H1 (cell line): ENCODE measurements around the gene SLC25A42. TPM values are rescaled to one million over a fixed set of nuclear protein-coding genes. Genes with fewer than 3 reads are reported as not detected.

Experiments used
- CTCF ChIA-PET: fragments of 300-600 bp; sonication (Branson Sonifier 250); formaldehyde crosslinking; loops from one replicate; lab custom pipeline; 2021; ENCODE audit not compliant: partially characterized antibody; lab: Charles Lee
- POLR2A ChIA-PET: fragments of 300-600 bp; sonication (Branson Sonifier 250); formaldehyde crosslinking; loops from one replicate; lab custom pipeline; 2021; ENCODE audit warnings: inconsistent platforms; ENCODE audit not compliant: partially characterized antibody; lab: Charles Lee
- DNase-seq, 2 experiments: peaks; one replicate each; pipeline versions ENCODE4 v3.0.0 to v3.0.0-alpha.2; 2010 to 2022; ENCODE audit warnings: low spot score in 2 of 2, low read depth in 1 of 2, mixed read lengths in 1 of 2
- FAIRE-seq: peaks from 2 replicates; lab custom pipeline; 2011; peaks lifted over from hg19 to GRCh38; lab: Jason Lieb, UNC
- H2AFZ ChIP-seq: 2 replicates; pipeline ENCODE4 v1.8.1; 2012; ENCODE audit warnings: low read length, inconsistent platforms
- H2AK5ac ChIP-seq: 2 replicates; pipeline ENCODE4 v1.6.1; 2013; ENCODE audit warnings: low read depth, low read length
- H2BK120ac ChIP-seq: replicated peaks from 2 replicates; pipeline ENCODE3; 2013; ENCODE audit warnings: low read depth, low read length, inconsistent platforms
- H2BK12ac ChIP-seq: 2 replicates; pipeline ENCODE4 v1.6.1; 2013; ENCODE audit warnings: low read depth, low read length
- H2BK15ac ChIP-seq: 2 replicates; pipeline ENCODE4 v1.6.1; 2013; ENCODE audit warnings: low read length
- H2BK20ac ChIP-seq: 2 replicates; pipeline ENCODE4 v1.6.1; 2013; ENCODE audit warnings: low read length
- H2BK5ac ChIP-seq: 2 replicates; pipeline ENCODE4 v1.6.1; 2013; ENCODE audit warnings: low read depth, low read length
- H3K14ac ChIP-seq: 2 replicates; pipeline ENCODE4 v1.6.1; 2013; ENCODE audit warnings: inconsistent platforms; ENCODE audit not compliant: insufficient read length
- H3K18ac ChIP-seq: 2 replicates; pipeline ENCODE4 v1.6.1; 2013; ENCODE audit warnings: low read length; ENCODE audit errors: extremely low read depth
- H3K23ac ChIP-seq: 2 replicates; pipeline ENCODE4 v1.6.1; 2013; ENCODE audit warnings: inconsistent platforms; ENCODE audit not compliant: insufficient read length
- H3K23me2 ChIP-seq: 2 replicates; pipeline ENCODE4 v1.6.1; 2013; ENCODE audit warnings: low read depth, low read length
- H3K27ac ChIP-seq: 2 replicates; pipeline ENCODE4 v1.6.1; 2011; ENCODE audit warnings: low read depth, low read length, inconsistent platforms
- H3K27me3 ChIP-seq, 4 experiments: replicated peaks in 1 of 4; 1 replicate in 1 of 4; 2 replicates in 3 of 4; pipeline versions ENCODE4 v1.6.1 to v1.8.1; 2011 to 2013; ENCODE audit warnings: low read length in 3 of 4, mild to moderate bottlenecking in 3 of 4, inconsistent platforms in 2 of 4, mixed read lengths in 2 of 4, moderate library complexity in 1 of 4; ENCODE audit not compliant: control insufficient read depth in 3 of 4, insufficient read depth in 3 of 4; ENCODE audit errors: extremely low read depth in 1 of 4
- H3K36me3 ChIP-seq, 4 experiments: 2 replicates each; pipeline versions ENCODE4 v1.6.1 to v1.8.1; 2011 to 2013; ENCODE audit warnings: mild to moderate bottlenecking in 4 of 4, low read length in 3 of 4, moderate library complexity in 2 of 4, control low read depth in 1 of 4, inconsistent platforms in 1 of 4; ENCODE audit not compliant: insufficient read depth in 4 of 4, control insufficient read depth in 2 of 4
- H3K4ac ChIP-seq: replicated peaks from 2 replicates; pipeline ENCODE3; 2013; ENCODE audit warnings: low read length, low read depth, mixed read lengths, inconsistent platforms; ENCODE audit not compliant: insufficient read length
- H3K4me1 ChIP-seq, 4 experiments: replicated peaks in 1 of 4; 1 replicate in 1 of 4; 2 replicates in 3 of 4; pipeline versions ENCODE4 v1.6.1 to v1.8.1; 2011 to 2013; ENCODE audit warnings: low read length in 3 of 4, inconsistent platforms in 2 of 4, mixed read lengths in 1 of 4; ENCODE audit not compliant: insufficient read depth in 4 of 4, control insufficient read depth in 3 of 4
- H3K4me2 ChIP-seq, 2 experiments: 2 replicates each; pipeline versions ENCODE4 v1.6.1 to v1.8.1; 2011 to 2013; ENCODE audit warnings: low read depth in 2 of 2, low read length in 2 of 2, control low read depth in 1 of 2, inconsistent platforms in 1 of 2, mild to moderate bottlenecking in 1 of 2; ENCODE audit not compliant: insufficient read depth in 1 of 2
- H3K4me3 ChIP-seq, 4 experiments: fragments of 200-600, 300-600 bp in 1 of 4; sonication (generic), shearing (Covaris generic), sonication (Bioruptor Twin) in 1 of 4; 2 replicates each; pipeline versions ENCODE4 v1.5.1 to v1.8.1; 2011 to 2016; ENCODE audit warnings: low read length in 4 of 4, low read depth in 3 of 4, control low read depth in 2 of 4, inconsistent platforms in 2 of 4, mild to moderate bottlenecking in 2 of 4, mixed read lengths in 1 of 4, moderate library complexity in 1 of 4; ENCODE audit not compliant: insufficient read depth in 2 of 4; ENCODE audit errors: extremely low read depth in 1 of 4
- H3K56ac ChIP-seq: replicated peaks from 2 replicates; pipeline ENCODE3; 2013; ENCODE audit warnings: low read depth, mild to moderate bottlenecking, mixed read lengths, low read length, inconsistent platforms; ENCODE audit not compliant: insufficient read length
- H3K79me1 ChIP-seq: 2 replicates; pipeline ENCODE4 v1.6.1; 2013; ENCODE audit warnings: low read depth, low read length, control low read depth
- H3K79me2 ChIP-seq, 2 experiments: 2 replicates each; pipeline versions ENCODE4 v1.6.1 to v1.8.1; 2012 to 2013; ENCODE audit warnings: low read length in 2 of 2, mild to moderate bottlenecking in 2 of 2, inconsistent platforms in 1 of 2; ENCODE audit not compliant: insufficient read depth in 2 of 2, control insufficient read depth in 1 of 2
- H3K9ac ChIP-seq, 4 experiments: replicated peaks in 1 of 4; 1 replicate in 1 of 4; 2 replicates in 3 of 4; pipeline versions ENCODE4 v1.6.1 to v1.8.1; 2011 to 2013; ENCODE audit warnings: low read depth in 3 of 4, low read length in 3 of 4, control low read depth in 2 of 4, mild to moderate bottlenecking in 2 of 4, moderate library complexity in 2 of 4, inconsistent platforms in 1 of 4; ENCODE audit errors: extremely low read depth in 1 of 4
- H3K9me3 ChIP-seq, 2 experiments: 2 replicates each; pipeline versions ENCODE4 v1.6.1 to v1.8.1; 2012 to 2013; ENCODE audit warnings: mild to moderate bottlenecking in 2 of 2, moderate library complexity in 2 of 2, control low read depth in 1 of 2, inconsistent platforms in 1 of 2, low read depth in 1 of 2, low read length in 1 of 2, mixed read lengths in 1 of 2; ENCODE audit not compliant: insufficient read depth in 2 of 2
- H4K20me1 ChIP-seq, 2 experiments: replicated peaks in 1 of 2; 2 replicates each; pipeline versions ENCODE3 to v1.8.1; 2011 to 2013; ENCODE audit warnings: inconsistent platforms in 2 of 2, low read length in 2 of 2, mild to moderate bottlenecking in 1 of 2; ENCODE audit not compliant: insufficient read depth in 2 of 2, control insufficient read depth in 1 of 2
- H4K5ac ChIP-seq: 2 replicates; pipeline ENCODE4 v1.6.1; 2013; ENCODE audit warnings: low read length, low read depth, mixed read lengths, inconsistent platforms; ENCODE audit not compliant: insufficient read length
- H4K8ac ChIP-seq: 2 replicates; pipeline ENCODE4 v1.8.0; 2013; ENCODE audit warnings: mild to moderate bottlenecking, moderate library complexity, low read length, inconsistent platforms; ENCODE audit not compliant: insufficient read depth; ENCODE audit errors: extremely low read depth
- H4K91ac ChIP-seq: replicated peaks from 2 replicates; pipeline ENCODE3; 2013; ENCODE audit warnings: low read length, mixed read lengths, inconsistent platforms; ENCODE audit not compliant: insufficient read length
- GTF2F1 ChIP-seq: IDR thresholded peaks from 2 replicates; pipeline ENCODE4 v1.6.1; 2012; ENCODE audit warnings: low read depth, low read length, improper control_type of control experiment, borderline replicate concordance
- MAFK ChIP-seq: IDR thresholded peaks from 2 replicates; pipeline ENCODE4 v1.6.1; 2012; ENCODE audit warnings: low read depth, mild to moderate bottlenecking, improper control_type of control experiment, low read length
- WGBS, 2 experiments: shearing (Covaris generic) in 1 of 2; methylation state at CpG; one replicate each; pipeline versions ENCODE4 v1.1.6 to v1.1.7; 2013 to 2015; ENCODE audit warnings: low lambda C conversion rate in 2 of 2, mixed read lengths in 2 of 2, inconsistent platforms in 1 of 2, low coverage in 1 of 2, missing lambda C conversion rate in 1 of 2; ENCODE audit not compliant: insufficient replicate concordance in 2 of 2, insufficient coverage in 1 of 2, insufficient read length in 1 of 2; ENCODE audit errors: extremely low coverage in 1 of 2, missing lambda C conversion rate in 1 of 2; 5-methylcytosine and 5-hydroxymethylcytosine counted together
- polyA plus RNA-seq, 7 experiments: library from polyadenylated mRNA; depleted of rRNA in 3 of 7; stranded (reverse) in 5 of 7; unstranded in 2 of 7; fragments of >200 nt in 5 of 7; fragments of 200-250 nt in 2 of 7; gene quantifications; 1 replicate in 5 of 7; 2 replicates in 1 of 7; 4 replicates in 1 of 7; pipeline versions ENCODE4 v1.2.1 to v1.2.3, GENCODE V29; 2011 to 2013; ENCODE audit warnings: missing spikeins in 2 of 7, mixed read lengths in 2 of 7
- total RNA-seq: library from RNA; stranded (reverse); fragmentation: NEBNext Ultra II Directional; extraction: Animal tissue kit (Norgen Biotek cat#: 25700); gene quantifications from 2 replicates; pipeline ENCODE4 v1.2.1, GENCODE V29; 2021

SLC25A42 gene
- total and polyA plus RNA-seq, 2 of the 8 experiments (the other 6 are each of a cell fraction or from before 2014, with no cell fraction given), result 5.9 to 6.2 TPM

GRCh38 chr19:19067276-19068072, 3.7 kb downstream of the SLC25A42 start:
- FAIRE-seq (no peak), DNase-seq (no peak)
- 97% methylated on average over 11 of the region's 11 CpGs; no CpG with 5 or more reads in 1 of the 2 experiments for WGBS, 2 experiments
- Histone ChIP-seq H2BK12ac (no peak overlapping the region), H3K4ac (no peak overlapping the region), H4K8ac (no peak overlapping the region), H3K56ac (no peak overlapping the region), H3K4me2 (no peak overlapping the region), H3K36me3 (no peaks in the 10 kb centered on the region), H2BK15ac (no peak overlapping the region), H4K20me1 (peaks cover 0 to 2% of the 10 kb centered on the region in 2 experiments), H3K14ac (no peak overlapping the region), H3K9me3 (no peaks in the 10 kb centered on the region), H2AK5ac (no peak overlapping the region), H3K9ac (no peak overlapping the region), H2AFZ (no peak overlapping the region), H3K27ac (no peak overlapping the region), H3K23ac (no peak overlapping the region), H4K5ac (no peak overlapping the region), H3K27me3 (peaks cover 0 to 54% (median 36%) of the 10 kb centered on the region in 4 experiments; a peak in 6 of 7 replicates), H3K79me2 (no peaks in the 10 kb centered on the region), H4K91ac (no peak overlapping the region), H2BK5ac (no peak overlapping the region), H3K79me1 (no peaks in the 10 kb centered on the region), H3K4me3 (no peak overlapping the region), H3K23me2 (peaks cover 6% of the 10 kb centered on the region), H2BK20ac (no peak overlapping the region), H3K18ac (no peak overlapping the region), H3K4me1 (peaks cover 0 to 7% (median 5%) of the 10 kb centered on the region in 4 experiments; a peak in 5 of 7 replicates), H2BK120ac (no peak overlapping the region)
- POLR2A ChIA-PET, result interaction anchor here (1.1 to 1.6 kb wide), 2 partner anchors 10 to 38 kb away, joined by 3 to 5 read pairs; no protein-coding TSS in a partner anchor
- CTCF ChIA-PET, result interaction anchor here (0.6 to 5.0 kb wide), 12 partner anchors 9 to 81 kb away, joined by 3 to 29 read pairs (median 4); no protein-coding TSS in a partner anchor
- TF ChIP-seq GTF2F1, result no peak
- TF ChIP-seq MAFK, result no peak
